Sigmoid colon (tissue), 4 donors: ENCODE data around the gene SGSM1.

Source experiments
- EP300 ChIP-seq, 4 donors: sonication (generic); formaldehyde crosslinking; IDR thresholded peaks; one replicate each; pipeline ENCODE4 v1.6.1; 2017; ENCODE audit warnings: antibody characterized with exemption in 4 of 4
- POLR2A ChIP-seq, 2 donors: fragments of 450-650 bp; IDR thresholded peaks; one replicate each; pipeline ENCODE4 v1.6.1; 2016; ENCODE audit warnings: antibody characterized with exemption in 2 of 2, mild to moderate bottlenecking in 2 of 2, moderate library complexity in 2 of 2
- POLR2AphosphoS5 ChIP-seq, 4 donors: sonication (generic); formaldehyde crosslinking; IDR thresholded peaks; one replicate each; pipeline ENCODE4 v1.6.1; 2017; ENCODE audit warnings: antibody characterized with exemption in 4 of 4
- TF ChIP-seq, protein P1 (sequence below), 4 experiments: fragments of 450-650 bp in 3 of 4; fragments of 200-600 bp in 1 of 4; IDR thresholded peaks; one replicate each; pipeline ENCODE4 v1.5.1; 2016 to 2019; ENCODE audit warnings: antibody characterized with exemption in 4 of 4, mild to moderate bottlenecking in 3 of 4, moderate library complexity in 2 of 4

DNA sequence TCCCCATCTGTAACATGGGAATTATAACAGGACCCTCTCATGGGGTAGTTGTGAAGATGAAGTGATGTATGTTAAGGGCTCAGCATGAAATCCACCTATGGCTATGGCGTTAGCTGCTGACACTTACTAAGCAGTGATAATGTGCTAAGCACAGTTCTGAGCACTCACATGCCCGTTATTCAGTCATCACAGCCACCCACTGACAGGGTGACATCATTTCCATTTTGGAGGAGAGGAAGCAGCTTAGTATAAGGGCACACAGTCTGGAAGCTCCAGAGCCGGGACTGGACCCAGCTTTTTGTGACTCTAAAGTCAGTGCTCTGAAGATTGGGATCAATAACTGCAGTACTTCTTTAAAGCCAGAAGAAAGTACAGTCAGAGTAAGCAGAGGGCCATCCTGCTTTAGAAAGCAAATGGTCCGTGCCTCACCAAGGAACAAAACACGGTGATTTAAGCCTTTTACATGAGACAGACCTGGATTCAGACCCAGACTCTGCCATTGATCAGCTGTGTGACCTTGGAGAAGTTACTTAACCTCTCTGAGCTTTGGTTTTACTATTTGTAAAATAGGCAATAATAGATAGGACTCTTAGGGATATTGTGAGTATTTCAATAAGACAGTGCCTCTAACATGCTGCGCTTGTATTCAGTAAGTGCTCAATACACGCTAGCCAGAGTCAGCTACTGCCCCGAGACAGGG is 61.5 kb downstream of the SGSM1 start:
- TF ChIP-seq, protein P1, sequence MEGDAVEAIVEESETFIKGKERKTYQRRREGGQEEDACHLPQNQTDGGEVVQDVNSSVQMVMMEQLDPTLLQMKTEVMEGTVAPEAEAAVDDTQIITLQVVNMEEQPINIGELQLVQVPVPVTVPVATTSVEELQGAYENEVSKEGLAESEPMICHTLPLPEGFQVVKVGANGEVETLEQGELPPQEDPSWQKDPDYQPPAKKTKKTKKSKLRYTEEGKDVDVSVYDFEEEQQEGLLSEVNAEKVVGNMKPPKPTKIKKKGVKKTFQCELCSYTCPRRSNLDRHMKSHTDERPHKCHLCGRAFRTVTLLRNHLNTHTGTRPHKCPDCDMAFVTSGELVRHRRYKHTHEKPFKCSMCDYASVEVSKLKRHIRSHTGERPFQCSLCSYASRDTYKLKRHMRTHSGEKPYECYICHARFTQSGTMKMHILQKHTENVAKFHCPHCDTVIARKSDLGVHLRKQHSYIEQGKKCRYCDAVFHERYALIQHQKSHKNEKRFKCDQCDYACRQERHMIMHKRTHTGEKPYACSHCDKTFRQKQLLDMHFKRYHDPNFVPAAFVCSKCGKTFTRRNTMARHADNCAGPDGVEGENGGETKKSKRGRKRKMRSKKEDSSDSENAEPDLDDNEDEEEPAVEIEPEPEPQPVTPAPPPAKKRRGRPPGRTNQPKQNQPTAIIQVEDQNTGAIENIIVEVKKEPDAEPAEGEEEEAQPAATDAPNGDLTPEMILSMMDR (IDR thresholded peaks at IDR 0.05), result no peak
- no peak for TF ChIP-seq POLR2A (IDR thresholded peaks at IDR 0.05)
- TF ChIP-seq EP300 (IDR thresholded peaks at IDR 0.05), result no peak
- TF ChIP-seq POLR2AphosphoS5 (IDR thresholded peaks at IDR 0.05), result no peak
